Psoas muscle (tissue), 8 donors: Measurements from ENCODE around the gene KSR1. TPM values are rescaled to one million over a fixed set of nuclear protein-coding genes. Genes with fewer than 3 reads are reported as not detected.
"Not testable (repeated sequence)": the region's sequence is repeated elsewhere in the genome, so short reads cannot be mapped to it uniquely, and the experiment has no call there.

ENCODE experiments used
- ATAC-seq, 4 donors: fragments of 200-7000 bp; cut with Tn5 transposase; one replicate each; pipeline ENCODE4 v1.9.1; 2020; ENCODE audit warnings: moderate library complexity in 3 of 4, mild to moderate bottlenecking in 2 of 4
- DNase-seq, 2 donors: peaks; one replicate each; pipeline ENCODE4 v3.0.0-alpha.2; 2020
- H3K27ac ChIP-seq: fragments of 200-600 bp; one replicate; pipeline ENCODE4 v1.8.0; 2022
- H3K27me3 ChIP-seq, 3 donors: fragments of 200-600 bp in 1 of 3; one replicate each; pipeline versions ENCODE4 v1.6.1 to v1.8.0; 2013 to 2022; ENCODE audit warnings: low read length in 2 of 3, mild to moderate bottlenecking in 2 of 3, moderate library complexity in 1 of 3; ENCODE audit not compliant: insufficient read depth in 3 of 3
- H3K36me3 ChIP-seq, 2 donors: fragments of 200-600 bp in 1 of 2; one replicate each; pipeline versions ENCODE4 v1.6.1 to v1.8.0; 2013 to 2022; ENCODE audit warnings: low read depth in 1 of 2, mild to moderate bottlenecking in 1 of 2, moderate library complexity in 1 of 2; ENCODE audit not compliant: insufficient read depth in 1 of 2
- H3K4me1 ChIP-seq: fragments of 200-600 bp; one replicate; pipeline ENCODE4 v1.8.0; 2022
- H3K4me3 ChIP-seq: fragments of 200-600 bp; one replicate; pipeline ENCODE4 v1.8.0; 2022; ENCODE audit warnings: mild to moderate bottlenecking
- H3K9me3 ChIP-seq: fragments of 200-600 bp; one replicate; pipeline ENCODE4 v1.8.0; 2022
- CTCF ChIP-seq: fragments of 200-600 bp; IDR thresholded peaks from one replicate; pipeline ENCODE4 v1.8.0; 2022; ENCODE audit warnings: antibody characterized with exemption
- WGBS, 3 donors: extraction: QIAGEN DNeasy Blood & Tissue Kit; methylation state at CpG; one replicate each; pipeline versions ENCODE4 v1.1.6 to v1.1.7; 2013; 5-methylcytosine and 5-hydroxymethylcytosine counted together
- intact Hi-C, 2 donors: fragments of 100-400 bp; cut with DNase I; formaldehyde crosslinking; loops; one replicate each; pipeline versions ENCODE4 v1.11.0 to v1.14.2; 2022
- polyA plus RNA-seq, 3 donors: library from polyadenylated mRNA; stranded (reverse); fragments of 200-250 nt; gene quantifications; one replicate each; pipeline ENCODE4 v1.2.3, GENCODE V29; 2013
- total RNA-seq, 4 donors: library from RNA; stranded (reverse); fragmentation: NEBNext Ultra II Directional in 2 of 4; extraction: Animal tissue kit (Norgen Biotek cat#: 25700) in 2 of 4; gene quantifications; one replicate each; pipeline versions ENCODE4 v1.2.1 to v1.2.4, GENCODE V29; 2021 to 2023
- donor health status: healthy with polysubstance abuse.
- donor health status: DM: no; HTN: no; CAD: no; lungs with moderate emphysema.
- donor health status: Bipolar disorder and iron deficiency.
- donor health status: healthy.
- donor health status: DM: yes; HTN: yes; CAD: no.
- donor health status: DM: no; HTN: no; CAD: no.
- donor health status: DM: no; HTN: no; CAD: no.
- donor health status: DM: yes; HTN: yes; CAD: no.

KSR1 gene
- total and polyA plus RNA-seq, 7 donors: 7.8 to 93.0 (median 46.5) TPM

GRCh38 chr17:27429666-27430382 is 26.4 kb upstream of the KSR1 start:
- Histone ChIP-seq H3K36me3 (no peaks in the 10 kb centered on the region), H3K9me3 (no peaks in the 10 kb centered on the region), H3K27me3 (no peaks in the 10 kb centered on the region), H3K4me3 (no peak overlapping the region), H3K27ac (no peak overlapping the region), H3K4me1 (no peaks in the 10 kb centered on the region)
- intact Hi-C loops: no loop called here
- TF ChIP-seq CTCF: no peak
- WGBS, 3 donors: 79 to 88% (median 85%) methylated on average over 20 to 21 of the region's 21 CpGs
- DNase-seq (no peak), ATAC-seq (no peak)

GRCh38 chr17:27430383-27430840 is 25.8 kb upstream of the KSR1 start:
- no peaks in the 10 kb centered on the region for H3K27me3 ChIP-seq
- intact Hi-C loops: no loop called here
- H3K4me1 ChIP-seq: no peaks in the 10 kb centered on the region
- no peak overlapping the region for H3K27ac ChIP-seq
- 74 to 79% (median 77%) methylated on average over 7 of the region's 7 CpGs for whole genome bisulfite sequencing, 3 donors
- no peak for ATAC-seq
- H3K4me3 ChIP-seq: no peak overlapping the region
- no peaks in the 10 kb centered on the region for H3K9me3 ChIP-seq
- no peak for DNase-seq
- H3K36me3 ChIP-seq: no peaks in the 10 kb centered on the region
- TF ChIP-seq CTCF: no peak

- Histone ChIP-seq H3K27me3 (no peaks in the 10 kb centered on the region), H3K4me1 (no peaks in the 10 kb centered on the region), H3K27ac (no peak overlapping the region), H3K9me3 (no peaks in the 10 kb centered on the region), H3K4me3 (no peak overlapping the region), H3K36me3 (no peaks in the 10 kb centered on the region)
- 76 to 85% (median 79%) methylated on average over 10 of the region's 10 CpGs for WGBS, 3 donors
- peak in 1 of 2 donors; percentile 31 for DNase-seq
- ATAC-seq: peak in 3 of 4 donors; percentile 49 to 67 (median 50)
- TF ChIP-seq CTCF: peak; percentile 40
- intact Hi-C loops: no loop called here
These were observed 25.3 kb upstream of the KSR1 start for GRCh38 chr17:27430882-27431491.

GRCh38 chr17:27433521-27433920 is 22.7 kb upstream of the KSR1 start:
- ATAC-seq: no peak
- Histone ChIP-seq H3K27ac (no peak overlapping the region), H3K27me3 (no peaks in the 10 kb centered on the region), H3K9me3 (no peaks in the 10 kb centered on the region), H3K4me3 (no peak overlapping the region), H3K4me1 (no peaks in the 10 kb centered on the region), H3K36me3 (no peaks in the 10 kb centered on the region)
- no peak for TF ChIP-seq CTCF
- 77 to 88% (median 77%) methylated on average over 8 of the region's 8 CpGs for whole genome bisulfite sequencing, 3 donors
- no peak for DNase-seq
- intact Hi-C loops: no loop called here

- H3K27me3 ChIP-seq, H3K4me3 ChIP-seq, intact Hi-C loops, H3K4me1 ChIP-seq, H3K9me3 ChIP-seq, H3K36me3 ChIP-seq, DNase-seq, H3K27ac ChIP-seq, ATAC-seq: not testable (repeated sequence)
- WGBS, 3 donors: 95 to 99% (median 95%) methylated on average over 6 of the region's 6 CpGs
These were observed 20.7 kb upstream of the KSR1 start for GRCh38 chr17:27435431-27436070.
